Astrocyte (in vitro differentiated cells and primary cell): ENCODE results near the gene SLC18A2. TPM values are rescaled to one million over a fixed set of nuclear protein-coding genes. Genes with fewer than 3 reads are reported as not detected.

Experiments
- DNase-seq: peaks from one replicate; pipeline ENCODE4 v3.0.0-alpha.2; 2010; ENCODE audit warnings: low read depth
- FAIRE-seq: peaks from 2 replicates; lab custom pipeline; 2011; peaks lifted over from hg19 to GRCh38; lab: Jason Lieb, UNC
- H2AFZ ChIP-seq: 2 replicates; pipeline ENCODE4 v1.6.0; 2012; ENCODE audit warnings: low read depth, low read length, inconsistent platforms
- H3K27ac ChIP-seq: 2 replicates; pipeline ENCODE4 v1.5.1; 2011; ENCODE audit warnings: low read depth, low read length, inconsistent platforms
- H3K27me3 ChIP-seq: 2 replicates; pipeline ENCODE4 v1.6.0; 2011; ENCODE audit warnings: low read length, inconsistent platforms; ENCODE audit not compliant: insufficient read depth
- H3K36me3 ChIP-seq: 2 replicates; pipeline ENCODE4 v1.5.1; 2011; ENCODE audit warnings: low read length, inconsistent platforms; ENCODE audit not compliant: insufficient read depth
- H3K4me1 ChIP-seq: 2 replicates; pipeline ENCODE4 v1.5.1; 2011; ENCODE audit warnings: low read length, inconsistent platforms; ENCODE audit not compliant: insufficient read depth
- H3K4me2 ChIP-seq: 2 replicates; pipeline ENCODE4 v1.6.0; 2012; ENCODE audit warnings: low read length, inconsistent platforms
- H3K4me3 ChIP-seq: 2 replicates; pipeline ENCODE4 v1.5.1; 2011; ENCODE audit warnings: low read depth, mild to moderate bottlenecking, low read length, inconsistent platforms; ENCODE audit not compliant: insufficient read depth
- H3K79me2 ChIP-seq: 2 replicates; pipeline ENCODE4 v1.6.0; 2012; ENCODE audit warnings: mild to moderate bottlenecking, low read length, inconsistent platforms; ENCODE audit not compliant: insufficient read depth
- H3K9ac ChIP-seq: 2 replicates; pipeline ENCODE4 v1.6.0; 2012; ENCODE audit warnings: mild to moderate bottlenecking, low read length, inconsistent platforms
- H3K9me3 ChIP-seq: 2 replicates; pipeline ENCODE4 v1.5.1; 2012; ENCODE audit warnings: low read depth, mild to moderate bottlenecking, low read length, inconsistent platforms; ENCODE audit not compliant: insufficient read depth
- H4K20me1 ChIP-seq: 2 replicates; pipeline ENCODE4 v1.6.0; 2012; ENCODE audit warnings: low read length, inconsistent platforms; ENCODE audit not compliant: insufficient read depth
- H3K27ac Mint-ChIP-seq: one replicate; pipeline ENCODE4 v1.8.0; 2021; ENCODE audit warnings: mild to moderate bottlenecking, mixed read lengths; ENCODE audit not compliant: unreplicated experiment
- H3K27me3 Mint-ChIP-seq: one replicate; pipeline ENCODE4 v1.8.0; 2021; ENCODE audit warnings: low read depth, mixed read lengths; ENCODE audit not compliant: unreplicated experiment
- H3K36me3 Mint-ChIP-seq: one replicate; pipeline ENCODE4 v1.8.0; 2021; ENCODE audit warnings: low read depth, mixed read lengths; ENCODE audit not compliant: unreplicated experiment
- H3K4me1 Mint-ChIP-seq: one replicate; pipeline ENCODE4 v1.8.0; 2021; ENCODE audit warnings: low read depth, mixed read lengths; ENCODE audit not compliant: unreplicated experiment
- H3K4me3 Mint-ChIP-seq: one replicate; pipeline ENCODE4 v1.8.0; 2021; ENCODE audit warnings: mild to moderate bottlenecking, moderate library complexity, mixed read lengths; ENCODE audit not compliant: unreplicated experiment
- H3K9me3 Mint-ChIP-seq: one replicate; pipeline ENCODE4 v1.8.0; 2021; ENCODE audit warnings: mild to moderate bottlenecking, mixed read lengths; ENCODE audit not compliant: unreplicated experiment
- CTCF ChIP-seq: IDR thresholded peaks from 2 replicates; pipeline ENCODE4 v1.5.1; 2011; ENCODE audit warnings: low read depth, mild to moderate bottlenecking, inconsistent platforms, low read length, moderate library complexity; ENCODE audit not compliant: insufficient read depth
- EZH2 ChIP-seq: IDR thresholded peaks from 2 replicates; pipeline ENCODE4 v1.6.1; 2012; ENCODE audit warnings: mild to moderate bottlenecking, low read length, inconsistent platforms; ENCODE audit not compliant: insufficient read depth
- total RNA-seq: library from RNA; stranded (reverse); gene quantifications from 2 replicates; pipeline ENCODE4 v1.2.1, GENCODE V29; 2021

SLC18A2 gene
- total RNA-seq, 1 donor from 2014 or later, result not detected

GRCh38 chr10:117327262-117327661 is 86.3 kb downstream of the SLC18A2 start:
- Histone ChIP-seq H3K9ac (no peak overlapping the region), H3K36me3 (no peaks in the 10 kb centered on the region), H3K79me2 (peaks cover 60% of the 10 kb centered on the region), H3K4me3 (no peak overlapping the region), H3K27ac (no peak overlapping the region), H4K20me1 (peaks cover 79% of the 10 kb centered on the region), H3K9me3 (no peaks in the 10 kb centered on the region), H3K4me1 (peaks cover 2% of the 10 kb centered on the region), H3K27me3 (no peaks in the 10 kb centered on the region), H3K4me2 (no peak overlapping the region), H2AFZ (no peak overlapping the region)
- Mint-ChIP-seq H3K4me1 (peaks cover 3% of the 10 kb centered on the region), H3K9me3 (no peaks in the 10 kb centered on the region), H3K27me3 (no peaks in the 10 kb centered on the region), H3K27ac (no peak overlapping the region), H3K36me3 (peaks cover 1% of the 10 kb centered on the region), H3K4me3 (no peak overlapping the region)
- FAIRE-seq (no peak), DNase-seq (no peak)
- TF ChIP-seq CTCF, result no peak
- TF ChIP-seq EZH2, result no peak

Other genes with a start within 250 kb of the SLC18A2 start
- gene SHTN1, start 235.9 kb upstream of the SLC18A2 start, total RNA-seq, result 25.3 and 32.7 TPM in 2 replicates
- 0.34 and 0.62 TPM in 2 replicates for gene VAX1, start 102.8 kb upstream of the SLC18A2 start, total RNA-seq
- not detected in 2 replicates for gene KCNK18, start 43.6 kb upstream of the SLC18A2 start, total RNA-seq
- 29.2 and 31.3 TPM in 2 replicates for gene PDZD8, start 134.3 kb downstream of the SLC18A2 start, total RNA-seq